T-helper 2 cell treated with Interferon-gamma antibody and Interleukin-4, amounts not matched to agents 5 μg/mL and 100 μg/mL, for 36 hours (primary cell): ENCODE results near the gene FOXC2.

Source experiments
- DNase-seq: peaks from one replicate; pipeline ENCODE4 v3.0.0; 2021; ENCODE audit warnings: low spot score
- H3K27ac Mint-ChIP-seq: one replicate; pipeline ENCODE4 v1.8.0; 2021; ENCODE audit warnings: mild to moderate bottlenecking, mixed read lengths
- H3K27me3 Mint-ChIP-seq: one replicate; pipeline ENCODE4 v1.8.0; 2021; ENCODE audit warnings: low read depth, mixed read lengths
- H3K36me3 Mint-ChIP-seq: one replicate; pipeline ENCODE4 v1.8.0; 2021; ENCODE audit warnings: low read depth, mixed read lengths
- H3K4me1 Mint-ChIP-seq: one replicate; pipeline ENCODE4 v1.8.0; 2021; ENCODE audit warnings: low read depth, mixed read lengths
- H3K4me3 Mint-ChIP-seq: one replicate; pipeline ENCODE4 v1.8.0; 2022; ENCODE audit warnings: mild to moderate bottlenecking, moderate library complexity, mixed read lengths
- H3K9me3 Mint-ChIP-seq: one replicate; pipeline ENCODE4 v1.8.0; 2021; ENCODE audit warnings: mixed read lengths

The FOXC2 gene

DNA sequence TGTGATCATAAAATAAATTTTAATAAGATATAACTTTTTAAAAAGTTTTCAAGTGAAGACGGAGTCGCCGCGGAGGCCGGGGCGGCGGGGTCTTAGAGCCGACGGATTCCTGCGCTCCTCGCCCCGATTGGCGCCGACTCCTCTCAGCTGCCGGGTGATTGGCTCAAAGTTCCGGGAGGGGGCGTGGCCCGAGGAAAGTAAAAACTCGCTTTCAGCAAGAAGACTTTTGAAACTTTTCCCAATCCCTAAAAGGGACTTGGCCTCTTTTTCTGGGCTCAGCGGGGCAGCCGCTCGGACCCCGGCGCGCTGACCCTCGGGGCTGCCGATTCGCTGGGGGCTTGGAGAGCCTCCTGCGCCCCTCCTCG lies at the start of gene FOXC2:
TSS of gene FOXC2 (plus strand) at position 229 of the 365 bp plus-strand sequence. CDS start 507 bp downstream, outside the sequence.
- no peak for DNase-seq
- Mint-ChIP-seq H3K27me3 (peaks cover 67% of the 10 kb centered on the region), H3K27ac (peak within 1 kb of the TSS; percentile 39), H3K9me3 (no peaks in the 10 kb centered on the region), H3K4me3 (no peak within 1 kb of the TSS), H3K4me1 (peaks cover 4% of the 10 kb centered on the region), H3K36me3 (no peaks in the 10 kb centered on the region)

DNA sequence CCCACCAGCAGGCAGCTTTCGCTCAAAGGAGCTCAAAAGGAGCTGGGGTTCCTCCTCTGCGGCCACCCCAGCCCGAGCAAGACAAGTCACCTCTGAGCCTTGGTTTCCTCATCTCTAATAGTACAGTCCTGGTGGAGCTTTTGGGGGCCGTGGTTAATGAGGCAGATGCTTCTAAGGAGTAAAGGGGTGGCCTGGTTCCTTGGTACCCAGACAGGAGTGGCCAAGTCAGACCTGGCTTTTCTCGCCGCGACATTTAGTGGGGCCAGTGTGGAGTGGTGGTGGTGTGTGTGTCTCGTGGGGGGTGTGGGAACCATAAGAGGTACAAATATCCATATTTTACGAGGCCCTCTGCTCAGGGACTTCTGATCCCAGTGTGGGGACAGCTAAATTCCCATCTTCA lies 49.6 kb upstream of the FOXC2 start:
- no peak for DNase-seq
- Mint-ChIP-seq H3K9me3 (no peaks in the 10 kb centered on the region), H3K4me1 (peaks cover 9% of the 10 kb centered on the region), H3K27me3 (peaks cover 66% of the 10 kb centered on the region), H3K36me3 (no peaks in the 10 kb centered on the region), H3K4me3 (no peak overlapping the region), H3K27ac (no peak overlapping the region)

DNA sequence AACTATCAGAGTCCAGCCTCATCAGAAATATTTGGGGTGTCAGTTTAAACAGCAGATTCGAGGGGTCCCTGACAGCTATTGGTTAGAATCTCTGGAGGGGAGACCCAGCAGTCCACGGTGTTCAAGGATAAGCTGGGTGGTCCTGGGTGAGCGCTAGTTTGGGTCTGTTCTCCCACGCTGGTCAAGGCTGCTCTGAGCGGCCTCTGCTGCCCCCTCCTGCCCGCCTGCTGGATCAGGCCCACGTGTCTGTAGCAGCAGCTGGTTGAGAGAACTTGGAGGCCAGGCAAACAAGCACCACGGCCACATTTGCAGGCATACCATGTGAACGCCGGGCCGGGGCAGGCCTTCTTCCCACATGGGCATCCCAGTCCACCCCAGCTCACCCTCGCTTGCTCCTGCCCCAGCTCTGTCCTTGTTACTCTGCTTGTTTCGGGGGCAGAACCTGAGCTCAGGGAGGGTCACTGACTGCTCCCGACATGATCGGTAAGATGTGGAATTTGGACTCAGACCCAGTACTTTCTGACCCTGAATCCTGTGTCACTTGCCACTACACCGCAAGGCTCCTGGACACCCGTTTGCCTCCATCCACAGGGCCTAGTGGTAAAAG lies 48.9 kb upstream of the FOXC2 start:
- no peak overlapping the region for H3K4me3 Mint-ChIP-seq
- H3K36me3 Mint-ChIP-seq = no peaks in the 10 kb centered on the region
- no peaks in the 10 kb centered on the region for H3K9me3 Mint-ChIP-seq
- H3K4me1 Mint-ChIP-seq = peaks cover 9% of the 10 kb centered on the region
- no peak for DNase-seq
- no peak overlapping the region for H3K27ac Mint-ChIP-seq
- peaks cover 61% of the 10 kb centered on the region for H3K27me3 Mint-ChIP-seq

DNA sequence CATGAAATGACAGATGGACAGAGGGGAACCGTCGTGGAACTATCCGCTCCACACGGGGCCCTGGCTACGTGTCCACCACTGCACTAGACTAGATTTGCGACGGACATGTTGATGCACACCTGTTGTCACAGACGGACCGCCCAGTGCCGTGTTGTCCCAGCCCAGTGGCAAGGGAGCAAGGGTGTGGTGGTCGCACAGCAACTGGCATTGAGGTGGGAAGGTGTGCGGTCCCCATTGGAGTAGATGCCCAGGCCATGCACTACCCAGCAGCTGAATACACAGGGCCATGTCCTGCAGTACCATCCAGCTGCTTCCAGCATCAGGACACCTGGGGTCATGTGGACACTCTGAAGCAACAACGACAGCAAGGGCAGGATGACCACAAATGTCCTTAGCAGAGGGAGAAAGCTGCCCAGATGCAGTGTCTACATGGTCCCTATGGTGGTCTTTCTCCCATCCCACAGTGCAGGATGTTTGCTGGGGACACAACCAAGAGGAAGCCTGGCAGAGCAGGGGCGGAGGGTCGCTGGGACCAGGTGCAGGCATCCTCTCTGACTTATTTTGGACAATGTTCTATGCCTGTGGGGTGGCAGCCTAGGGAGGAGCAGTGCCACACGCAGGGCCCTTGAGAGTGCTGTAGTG lies 47.5 kb upstream of the FOXC2 start:
- Mint-ChIP-seq H3K27me3 (peaks cover 48% of the 10 kb centered on the region), H3K4me3 (no peak overlapping the region), H3K4me1 (peaks cover 5% of the 10 kb centered on the region), H3K27ac (no peak overlapping the region), H3K36me3 (no peaks in the 10 kb centered on the region), H3K9me3 (no peaks in the 10 kb centered on the region)
- no peak for DNase-seq

DNA sequence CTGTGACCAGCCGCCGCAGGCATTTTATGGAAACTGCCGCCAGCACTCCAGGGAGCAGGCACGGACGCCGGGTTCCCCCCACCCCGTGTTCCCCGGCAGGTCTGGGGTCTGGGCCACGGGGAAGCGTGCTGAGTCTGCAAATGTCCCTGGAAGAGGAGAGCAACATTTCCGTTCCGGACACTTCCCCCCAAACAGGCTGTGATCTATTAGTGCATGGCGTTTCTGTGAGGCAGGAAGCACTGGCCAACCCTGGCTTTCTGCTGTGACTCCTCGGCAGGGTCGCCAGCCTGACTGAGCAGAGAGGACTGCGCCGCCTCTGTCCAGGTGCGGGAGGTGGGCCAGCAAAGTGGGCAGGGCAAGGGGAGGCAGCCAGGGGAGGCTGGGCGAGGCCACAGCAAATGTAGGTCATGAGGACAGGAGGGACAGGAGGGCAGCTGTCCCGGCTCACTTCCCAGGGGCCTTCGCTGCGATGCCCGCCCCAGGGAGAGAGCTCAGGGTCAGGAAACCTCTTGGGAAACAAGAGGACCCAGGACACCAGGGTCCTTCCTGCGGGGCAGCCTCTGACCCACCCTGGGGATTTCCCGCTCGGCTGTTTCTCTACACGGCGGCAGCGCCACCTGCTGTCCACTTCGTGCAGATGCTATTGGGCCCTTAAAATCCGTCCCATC lies 46.8 kb upstream of the FOXC2 start:
- peak; percentile 53 for DNase-seq
- H3K27me3 Mint-ChIP-seq = peaks cover 41% of the 10 kb centered on the region

DNA sequence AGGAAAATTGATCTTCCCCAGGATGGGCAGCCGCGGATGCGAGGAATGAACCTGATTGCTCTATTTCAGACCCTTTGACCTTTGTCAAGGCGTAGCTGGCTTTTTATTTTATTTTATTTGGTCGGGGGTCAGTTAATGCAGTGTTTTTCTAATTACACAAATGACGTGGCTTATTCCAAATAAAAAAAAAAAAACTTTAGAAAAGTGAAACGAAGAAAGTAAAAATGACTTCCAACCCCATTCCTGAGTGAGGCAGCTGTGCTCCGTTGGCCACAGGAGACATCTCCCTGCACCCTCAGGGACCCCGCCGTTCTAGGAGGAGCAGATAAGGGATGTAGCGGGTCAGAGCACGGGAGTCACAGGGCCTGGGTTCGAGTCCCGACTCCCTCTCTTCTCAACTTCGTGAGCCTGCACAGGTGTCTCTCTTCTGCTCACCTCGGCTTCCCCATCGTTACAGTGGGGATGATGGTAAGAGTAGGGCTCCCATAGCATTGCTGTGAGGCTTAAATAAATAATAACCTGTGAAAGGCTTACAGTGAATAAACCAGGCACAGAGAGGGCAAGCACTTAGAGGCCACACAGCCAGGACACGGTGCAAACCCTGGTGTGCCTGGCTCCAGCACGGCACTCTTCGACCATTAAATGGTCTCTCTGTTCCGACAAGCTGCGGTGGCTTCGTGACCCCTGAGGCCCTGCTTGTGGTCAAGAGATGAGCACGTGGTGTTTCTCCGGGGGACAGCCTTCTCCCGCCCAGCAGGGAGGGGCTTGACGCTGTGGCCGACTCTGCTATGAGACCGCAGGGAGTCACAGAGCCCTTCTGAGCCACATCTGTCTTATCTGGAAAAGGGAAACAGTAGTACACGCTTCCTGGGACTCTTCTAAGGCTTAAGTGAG lies 46.1 kb upstream of the FOXC2 start:
- Mint-ChIP-seq H3K4me3 (no peak overlapping the region), H3K27me3 (peaks cover 35% of the 10 kb centered on the region), H3K9me3 (no peaks in the 10 kb centered on the region), H3K4me1 (peaks cover 5% of the 10 kb centered on the region), H3K36me3 (no peaks in the 10 kb centered on the region), H3K27ac (no peak overlapping the region)
- DNase-seq = no peak

More for the DNA sequence above, 46.8 kb upstream of the FOXC2 start:
- H3K36me3 Mint-ChIP-seq = no peaks in the 10 kb centered on the region
- no peak overlapping the region for H3K27ac Mint-ChIP-seq
- peaks cover 5% of the 10 kb centered on the region for H3K4me1 Mint-ChIP-seq
- no peaks in the 10 kb centered on the region for H3K9me3 Mint-ChIP-seq
- no peak overlapping the region for H3K4me3 Mint-ChIP-seq

DNA sequence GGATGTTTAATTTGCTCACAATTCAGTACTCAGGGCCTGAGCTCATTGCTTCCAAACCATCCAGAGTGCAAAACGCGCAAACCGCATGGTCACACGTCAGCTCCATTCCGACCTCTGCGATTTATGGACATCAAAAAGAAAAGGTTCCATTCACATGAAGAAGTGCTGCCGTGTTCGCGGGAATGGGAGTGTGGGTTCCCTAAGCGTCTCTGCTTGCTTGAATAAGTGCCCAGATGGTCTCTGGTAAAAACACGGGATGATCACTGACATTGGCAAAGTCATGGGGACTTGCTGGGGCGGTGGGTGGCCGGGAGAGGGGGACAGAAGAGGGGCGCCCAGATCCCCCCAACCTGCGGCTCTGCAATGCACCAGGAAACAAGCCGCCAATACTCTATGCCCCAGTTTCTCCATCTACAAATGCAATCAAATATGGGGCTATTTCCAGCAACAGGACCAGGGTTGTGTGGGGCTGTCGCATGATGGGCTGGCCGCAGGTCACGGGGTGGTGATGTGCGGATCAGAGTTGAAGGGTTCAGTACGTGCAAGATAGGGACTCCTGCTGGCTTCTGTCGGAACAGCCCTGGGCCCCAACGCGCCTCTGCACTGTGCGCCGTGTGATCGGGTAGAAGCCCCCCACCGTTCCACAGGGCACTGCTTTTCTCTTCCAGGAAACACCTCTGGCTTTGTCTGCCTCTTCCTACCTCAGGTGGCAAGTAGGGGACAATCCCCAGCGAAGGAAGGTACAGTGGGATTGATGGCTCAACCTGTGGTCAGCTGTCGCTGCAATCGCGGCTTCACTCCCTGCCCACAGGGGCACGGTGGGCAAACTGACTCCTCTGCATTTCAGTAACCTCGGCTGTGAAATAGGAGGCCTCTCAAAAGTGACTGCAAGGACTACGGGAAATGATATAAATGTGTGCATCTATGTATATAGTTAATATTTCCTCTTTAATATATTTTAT lies 45.1 kb upstream of the FOXC2 start:
- Mint-ChIP-seq H3K9me3 (no peaks in the 10 kb centered on the region), H3K36me3 (no peaks in the 10 kb centered on the region), H3K4me3 (no peak overlapping the region), H3K27ac (no peak overlapping the region), H3K27me3 (peaks cover 29% of the 10 kb centered on the region), H3K4me1 (peaks cover 5% of the 10 kb centered on the region)
- DNase-seq = no peak

DNA sequence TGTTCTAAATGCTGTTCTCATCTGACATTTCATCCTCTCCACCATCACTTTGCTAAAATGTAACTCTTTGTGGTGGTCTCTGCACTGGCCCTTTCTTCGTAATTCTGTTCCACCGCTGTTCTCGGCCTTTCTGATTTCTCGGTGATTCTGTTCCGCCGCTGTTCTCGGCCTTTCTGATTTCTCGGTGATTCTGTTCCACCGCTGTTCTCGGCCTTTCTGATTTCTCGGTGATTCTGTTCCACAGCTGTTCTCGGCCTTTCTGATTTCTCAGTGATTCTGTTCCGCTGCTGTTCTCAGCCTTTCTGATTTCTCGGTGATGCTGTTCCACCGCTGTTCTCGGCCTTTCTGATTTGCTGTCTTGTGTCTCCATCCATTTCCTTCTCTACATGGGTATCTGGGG lies 44.0 kb upstream of the FOXC2 start:
- no peak overlapping the region for H3K27ac Mint-ChIP-seq
- no peak overlapping the region for H3K4me3 Mint-ChIP-seq
- H3K36me3 Mint-ChIP-seq = no peaks in the 10 kb centered on the region
- no peaks in the 10 kb centered on the region for H3K9me3 Mint-ChIP-seq
- DNase-seq = no peak
- H3K27me3 Mint-ChIP-seq = peaks cover 20% of the 10 kb centered on the region
- peaks cover 5% of the 10 kb centered on the region for H3K4me1 Mint-ChIP-seq

DNA sequence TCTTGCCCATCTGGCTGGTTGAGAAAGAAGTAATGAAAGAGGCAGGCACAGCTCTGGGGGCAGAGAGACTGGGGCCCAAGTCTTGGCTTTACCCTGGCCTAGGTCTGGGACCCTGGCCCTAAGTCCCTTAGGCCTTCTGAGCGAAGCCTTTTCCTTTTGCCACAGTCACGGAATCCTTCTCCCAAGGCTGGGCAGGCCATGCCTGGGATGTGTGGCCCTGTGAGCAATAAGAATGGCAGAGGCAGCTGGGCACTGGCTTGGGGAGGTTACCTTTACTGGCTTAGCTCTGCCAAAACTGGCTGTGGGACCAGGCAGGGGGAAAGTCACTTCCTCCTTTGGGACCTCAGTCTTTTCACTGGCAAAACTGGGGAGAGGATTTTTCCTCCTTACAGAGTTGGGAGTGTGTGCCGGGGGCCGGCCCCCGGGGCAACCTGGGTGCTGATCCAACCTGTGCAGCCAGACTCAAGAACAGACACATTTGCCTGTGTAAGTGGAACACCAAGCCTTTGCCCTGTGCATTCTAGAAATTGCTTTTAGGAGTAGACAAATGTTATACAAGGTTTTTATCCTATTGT lies 43.4 kb upstream of the FOXC2 start:
- DNase-seq = no peak
- H3K36me3 Mint-ChIP-seq = no peaks in the 10 kb centered on the region
- H3K9me3 Mint-ChIP-seq = no peaks in the 10 kb centered on the region
- H3K4me3 Mint-ChIP-seq = no peak overlapping the region
- H3K27me3 Mint-ChIP-seq = peaks cover 13% of the 10 kb centered on the region
- H3K27ac Mint-ChIP-seq = no peak overlapping the region
- H3K4me1 Mint-ChIP-seq = peaks cover 5% of the 10 kb centered on the region

DNA sequence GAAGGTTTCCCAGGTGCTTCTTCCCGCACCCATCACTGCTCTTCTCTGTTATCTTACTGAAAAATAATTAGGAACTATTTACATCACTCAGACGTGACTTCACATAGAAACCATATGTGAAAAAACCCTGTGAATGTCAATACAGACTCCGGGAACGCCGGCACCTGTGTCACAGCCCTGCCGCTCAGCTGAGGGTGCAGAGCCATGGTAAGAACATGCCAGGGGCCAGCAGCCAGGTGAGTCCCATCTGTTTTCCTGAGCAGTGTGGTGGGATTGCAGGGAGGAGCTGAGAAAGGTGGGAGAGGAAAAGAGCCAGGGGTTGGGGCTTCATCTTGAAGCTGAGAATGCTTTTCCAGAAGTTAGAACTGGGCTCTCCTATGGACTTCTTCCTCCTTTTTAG lies 42.6 kb upstream of the FOXC2 start:
- Mint-ChIP-seq H3K4me3 (no peak overlapping the region), H3K9me3 (no peaks in the 10 kb centered on the region), H3K36me3 (no peaks in the 10 kb centered on the region), H3K27ac (no peak overlapping the region), H3K4me1 (peaks cover 5% of the 10 kb centered on the region), H3K27me3 (peaks cover 6% of the 10 kb centered on the region)
- no peak for DNase-seq

DNA sequence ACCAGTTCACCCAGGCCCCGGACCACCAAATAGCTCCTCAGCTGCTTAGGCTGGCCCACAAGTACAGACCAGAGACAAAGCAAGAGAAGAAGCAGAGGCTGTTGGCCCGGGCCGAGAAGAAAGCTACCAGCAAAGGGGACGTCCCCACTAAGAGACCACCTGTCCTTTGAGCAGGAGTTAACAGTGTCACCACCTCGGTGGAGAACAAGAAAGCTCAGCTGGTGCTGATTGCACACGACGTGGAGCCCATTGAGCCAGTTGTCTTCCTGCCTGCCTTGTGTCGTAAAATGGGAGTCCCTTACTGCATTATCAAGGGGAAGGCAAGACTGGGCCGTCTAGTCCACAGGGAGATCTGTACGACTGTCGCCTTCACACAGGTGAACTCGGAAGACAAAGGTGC lies 40.9 kb upstream of the FOXC2 start:
- no peaks in the 10 kb centered on the region for H3K4me1 Mint-ChIP-seq
- no peaks in the 10 kb centered on the region for H3K9me3 Mint-ChIP-seq
- H3K4me3 Mint-ChIP-seq = no peak overlapping the region
- H3K27ac Mint-ChIP-seq = no peak overlapping the region
- no peak for DNase-seq
- peaks cover 2% of the 10 kb centered on the region for H3K27me3 Mint-ChIP-seq
- H3K36me3 Mint-ChIP-seq = no peaks in the 10 kb centered on the region

DNA sequence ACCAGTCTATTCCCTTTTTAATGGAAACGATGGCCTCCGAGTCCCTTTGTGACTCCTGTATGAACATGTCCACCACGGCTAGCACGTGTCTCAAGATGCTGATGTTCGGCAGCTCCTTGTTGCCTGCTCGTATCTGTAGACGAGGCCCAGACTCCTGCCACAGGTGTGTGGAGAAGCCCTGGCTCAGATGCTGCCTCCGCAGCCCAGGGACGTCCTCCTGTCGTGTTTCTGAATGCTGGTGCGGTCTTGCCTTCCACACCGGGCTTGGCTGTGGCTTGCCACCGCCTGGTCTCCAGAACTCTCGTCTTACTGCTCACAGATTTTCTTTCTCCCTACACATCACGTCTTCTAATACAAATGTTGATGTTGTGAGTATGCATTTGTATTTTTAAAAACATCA lies 39.3 kb upstream of the FOXC2 start:
- H3K36me3 Mint-ChIP-seq = no peaks in the 10 kb centered on the region
- H3K4me3 Mint-ChIP-seq = no peak overlapping the region
- H3K9me3 Mint-ChIP-seq = no peaks in the 10 kb centered on the region
- peaks cover 2% of the 10 kb centered on the region for H3K27me3 Mint-ChIP-seq
- H3K4me1 Mint-ChIP-seq = no peaks in the 10 kb centered on the region
- no peak overlapping the region for H3K27ac Mint-ChIP-seq
- no peak for DNase-seq
